ENCODE results near the gene SEZ6L. TPM values are rescaled to one million over a fixed set of nuclear protein-coding genes. Genes with fewer than 3 reads are reported as not detected.

SEZ6L gene
- total RNA-seq, 4 donors from 2014 or later = under 0.01 to 0.63 (median 0.22) TPM

DNA sequence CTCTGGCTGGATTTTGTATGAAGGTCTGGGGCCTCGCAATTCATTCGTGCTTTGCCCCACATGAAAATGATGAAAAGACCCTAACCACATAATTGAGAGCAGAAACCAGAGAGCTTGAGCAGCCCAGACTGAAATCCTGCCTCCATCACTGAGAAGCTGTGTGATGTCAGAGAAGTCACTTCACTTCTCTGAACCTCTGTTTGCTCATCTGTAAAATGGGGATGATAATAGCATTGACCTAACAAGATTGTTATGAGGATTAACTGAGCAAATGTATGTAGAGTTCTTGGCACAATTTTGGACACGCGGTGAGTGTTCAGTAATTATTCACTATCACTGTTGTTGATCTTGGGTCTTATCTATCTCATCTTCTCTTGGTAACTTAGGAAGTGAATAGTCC lies 203.6 kb downstream of the SEZ6L start:
- DNase-seq (ENCODE audit: low spot score in 2 of 2) = no peak
- no peaks in the 10 kb centered on the region for H3K9me3 ChIP-seq
- H3K4me3 ChIP-seq = no peak overlapping the region
- peaks cover 0 to 28% of the 10 kb centered on the region in 2 donors for H3K27me3 ChIP-seq
- no peaks in the 10 kb centered on the region for H3K4me1 ChIP-seq
- TF ChIP-seq POLR2A (IDR thresholded peaks at IDR 0.05) = no peak
- TF ChIP-seq CTCF (IDR thresholded peaks at IDR 0.05) = no peak
- no peak for TF ChIP-seq EP300 (IDR thresholded peaks at IDR 0.05)
- WGBS, 2 donors = 87% methylated on average over 4 of the region's 4 CpGs
- H3K27ac ChIP-seq = no peak overlapping the region
- H3K36me3 ChIP-seq = no peaks in the 10 kb centered on the region

DNA sequence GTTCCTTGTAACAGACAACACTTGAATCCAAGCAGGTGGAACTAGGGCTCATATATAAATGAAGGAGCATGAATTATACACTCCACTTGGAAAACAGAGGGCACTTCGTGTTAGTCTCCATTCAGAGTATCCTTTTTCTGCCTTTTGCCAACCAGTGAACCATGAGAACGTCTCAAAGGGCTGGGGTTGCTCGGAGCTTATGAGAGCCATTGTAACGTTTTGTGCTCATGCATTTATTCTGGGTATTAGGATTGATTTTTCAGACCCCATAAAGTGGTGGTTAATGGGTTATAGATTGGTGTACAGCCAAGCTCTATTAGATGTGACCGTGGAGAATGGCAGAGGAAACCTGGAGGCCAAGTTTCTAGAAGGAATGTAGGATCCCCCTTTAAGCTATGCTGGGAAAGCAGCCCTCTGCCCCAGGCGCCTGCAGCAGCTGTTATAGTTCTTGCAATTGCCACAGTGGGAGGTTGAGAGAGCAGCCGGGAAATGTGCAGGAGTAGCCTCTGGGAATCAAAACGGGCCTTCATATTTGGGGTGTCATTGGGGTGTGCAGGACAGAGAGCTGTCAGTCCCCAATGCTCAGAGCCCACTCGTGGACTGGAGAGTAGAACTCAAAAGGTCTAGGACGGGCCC lies 205.2 kb downstream of the SEZ6L start:
- WGBS, 2 donors = 27 to 30% methylated on average over 10 of the region's 10 CpGs
- no peak overlapping the region for H3K4me3 ChIP-seq
- TF ChIP-seq POLR2A (IDR thresholded peaks at IDR 0.05) = no peak
- no peak for TF ChIP-seq CTCF (IDR thresholded peaks at IDR 0.05)
- no peak for TF ChIP-seq EP300 (IDR thresholded peaks at IDR 0.05)

DNA sequence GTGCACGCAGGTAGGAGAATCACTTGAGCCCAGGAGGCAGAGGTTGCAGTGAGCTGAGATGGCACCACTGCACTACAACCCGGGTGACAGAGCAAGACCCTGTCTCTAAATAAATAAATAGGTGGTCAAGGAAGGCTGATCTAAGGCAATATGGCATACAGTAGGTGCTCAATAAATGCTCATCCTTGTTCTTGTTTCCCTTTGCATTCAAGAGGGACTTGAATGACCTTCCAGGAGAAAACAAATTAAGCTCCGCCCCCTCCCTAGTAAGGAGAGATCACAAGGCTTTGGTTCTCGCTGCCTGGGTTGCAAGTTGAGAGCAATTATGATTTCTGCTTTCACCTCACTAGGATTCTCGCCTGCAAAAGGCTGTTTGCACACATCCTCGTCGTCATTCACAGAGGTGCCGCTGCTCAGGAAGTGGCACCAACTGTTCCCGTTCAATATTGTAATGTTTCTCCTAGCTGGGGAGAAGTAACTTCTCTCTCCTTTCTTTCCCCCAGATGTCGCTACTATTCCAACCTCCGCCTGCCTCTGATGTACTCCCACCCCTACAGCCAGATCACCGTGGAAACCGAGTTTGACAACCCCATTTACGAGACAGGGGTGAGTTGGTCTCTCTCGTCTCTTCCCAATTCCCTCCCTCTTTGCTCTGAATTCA lies 208.0 kb downstream of the SEZ6L start:
- DNase-seq (ENCODE audit: low spot score in 2 of 2) = no peak
- H3K27me3 ChIP-seq = peaks cover 0 to 44% of the 10 kb centered on the region in 2 donors
- no peak overlapping the region for H3K4me3 ChIP-seq
- WGBS, 2 donors = 23% methylated on average over 15 of the region's 15 CpGs
- TF ChIP-seq EP300 (IDR thresholded peaks at IDR 0.05) (no peak), POLR2A (IDR thresholded peaks at IDR 0.05) (no peak), CTCF (IDR thresholded peaks at IDR 0.05) (no peak)
- no peaks in the 10 kb centered on the region for H3K36me3 ChIP-seq
- H3K27ac ChIP-seq = no peak overlapping the region
- peaks cover 0 to 3% (median 0%) of the 10 kb centered on the region in 4 donors for H3K9me3 ChIP-seq
- no peaks in the 10 kb centered on the region for H3K4me1 ChIP-seq

More for the DNA sequence above, 205.2 kb downstream of the SEZ6L start:
- H3K27ac ChIP-seq = no peak overlapping the region
- peaks cover 0 to 3% (median 0%) of the 10 kb centered on the region in 4 donors for H3K9me3 ChIP-seq
- H3K4me1 ChIP-seq = no peaks in the 10 kb centered on the region
- DNase-seq (ENCODE audit: low spot score in 2 of 2) = no peak
- H3K36me3 ChIP-seq = no peaks in the 10 kb centered on the region
- peaks cover 0 to 34% of the 10 kb centered on the region in 2 donors for H3K27me3 ChIP-seq

DNA sequence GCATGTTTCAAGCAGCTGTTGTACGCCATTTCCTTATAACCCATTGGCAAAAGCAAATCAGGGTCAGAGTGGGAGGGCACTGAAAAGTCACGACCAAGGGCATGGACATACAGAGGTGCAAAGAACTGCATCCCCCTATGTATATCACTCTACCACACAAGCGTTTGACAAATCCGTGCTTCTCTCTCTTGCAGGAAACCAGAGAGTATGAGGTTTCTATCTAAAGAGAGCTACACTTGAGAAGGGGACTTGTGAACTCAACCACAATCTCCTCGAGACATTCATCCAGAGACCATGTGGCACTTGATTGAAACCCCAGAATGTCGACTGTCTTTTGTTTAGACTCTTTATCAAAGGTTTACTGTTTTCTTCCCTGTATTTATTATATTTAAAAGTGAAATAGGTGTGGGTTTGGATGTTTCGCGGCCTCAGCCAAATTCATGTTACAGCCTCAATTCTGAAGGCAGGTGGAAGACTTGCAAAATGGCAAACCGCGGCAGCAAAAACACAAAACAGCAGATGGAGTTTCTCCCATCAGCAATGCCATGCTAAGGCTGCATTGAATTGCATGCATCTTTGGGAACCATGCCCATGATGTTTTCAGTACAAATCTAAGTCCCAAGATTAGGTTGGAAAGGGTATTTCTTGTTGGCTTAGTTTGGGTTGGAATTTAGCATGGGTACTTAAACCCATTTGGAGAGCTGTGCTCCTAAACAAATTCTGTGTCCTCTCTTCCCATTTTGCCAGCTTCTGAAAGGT lies 211.0 kb downstream of the SEZ6L start:
- no peak overlapping the region for H3K4me3 ChIP-seq
- DNase-seq (ENCODE audit: low spot score in 2 of 2) = no peak
- H3K9me3 ChIP-seq = peaks cover 0 to 3% (median 0%) of the 10 kb centered on the region in 4 donors
- WGBS, 2 donors = 73 to 83% methylated on average over 10 of the region's 10 CpGs
- no peak overlapping the region for H3K27ac ChIP-seq
- no peaks in the 10 kb centered on the region for H3K36me3 ChIP-seq
- H3K4me1 ChIP-seq = no peaks in the 10 kb centered on the region
- no peak for TF ChIP-seq CTCF (IDR thresholded peaks at IDR 0.05)
- TF ChIP-seq POLR2A (IDR thresholded peaks at IDR 0.05) = no peak
- no peak for TF ChIP-seq EP300 (IDR thresholded peaks at IDR 0.05)
- peaks cover 0 to 44% of the 10 kb centered on the region in 2 donors for H3K27me3 ChIP-seq

GRCh38 chr22:26382782-26383181 lies 213.5 kb downstream of the SEZ6L start:
- Histone ChIP-seq H3K36me3 (no peaks in the 10 kb centered on the region), H3K4me1 (no peaks in the 10 kb centered on the region), H3K4me3 (no peak overlapping the region), H3K9me3 (peaks cover 0 to 7% (median 0%) of the 10 kb centered on the region in 4 donors), H3K27ac (no peak overlapping the region), H3K27me3 (peaks cover 0 to 29% of the 10 kb centered on the region in 2 donors)
- no peak for DNase-seq (ENCODE audit: low spot score in 2 of 2)
- no peak for TF ChIP-seq EP300 (IDR thresholded peaks at IDR 0.05)
- TF ChIP-seq CTCF (IDR thresholded peaks at IDR 0.05) = no peak
- TF ChIP-seq POLR2A (IDR thresholded peaks at IDR 0.05) = no peak
- 34 to 44% methylated on average over 3 of the region's 3 CpGs for WGBS, 2 donors
